ENCODE results near the gene MCL1. TPM values are rescaled to one million over a fixed set of nuclear protein-coding genes. Genes with fewer than 3 reads are reported as not detected.
A peak's percentile ranks its signal among the peaks of the same experiment; 100 is the strongest.

MCL1 gene
- total RNA-seq, 4 donors from 2014 or later: 212 to 353 (median 317) TPM

GRCh38 chr1:150536836-150537731 lies 42.3 kb downstream of the MCL1 start:
- Histone ChIP-seq H3K9me3 (no peaks in the 10 kb centered on the region), H3K36me3 (no peaks in the 10 kb centered on the region), H3K4me1 (peaks cover 0 to 56% (median 5%) of the 10 kb centered on the region in 3 donors), H3K27ac (peak overlapping the region; percentile 4 to 84 (median 66)), H3K27me3 (no peaks in the 10 kb centered on the region), H3K4me3 (no peak overlapping the region)
- WGBS, 2 donors (ENCODE audit: low coverage in 1 of 2): 80 to 93% methylated on average over 1 to 2 of the region's 12 CpGs
- no peak for ATAC-seq
- TF ChIP-seq POLR2AphosphoS5 (IDR thresholded peaks at IDR 0.05): no peak
- TF ChIP-seq POLR2A (IDR thresholded peaks at IDR 0.05): no peak
- TF ChIP-seq EP300 (IDR thresholded peaks at IDR 0.05): no peak
- no peak for TF ChIP-seq CTCF (IDR thresholded peaks at IDR 0.05)

GRCh38 chr1:150535511-150536287 lies 43.7 kb downstream of the MCL1 start:
- no peak for ATAC-seq
- Histone ChIP-seq H3K4me3 (no peak overlapping the region), H3K36me3 (no peaks in the 10 kb centered on the region), H3K27me3 (no peaks in the 10 kb centered on the region), H3K9me3 (no peaks in the 10 kb centered on the region), H3K27ac (peak overlapping the region in 3 of 4 donors; percentile 46 to 84 (median 81)), H3K4me1 (peaks cover 0 to 61% (median 5%) of the 10 kb centered on the region in 3 donors)
- TF ChIP-seq POLR2AphosphoS5 (IDR thresholded peaks at IDR 0.05) (peak; percentile 24), EP300 (IDR thresholded peaks at IDR 0.05) (no peak)
- 70% methylated on average over 5 of the region's 14 CpGs; no CpG with 5 or more reads in 1 of the 2 donors for WGBS, 2 donors (ENCODE audit: low coverage in 1 of 2)

GRCh38 chr1:150534002-150534401 lies 45.4 kb downstream of the MCL1 start:
- no peaks in the 10 kb centered on the region for H3K36me3 ChIP-seq
- peaks cover 0 to 65% (median 9%) of the 10 kb centered on the region in 3 donors for H3K4me1 ChIP-seq
- H3K27ac ChIP-seq: peak overlapping the region in 3 of 4 donors; percentile 81 to 85 (median 84)
- ATAC-seq: no peak
- H3K27me3 ChIP-seq: no peaks in the 10 kb centered on the region
- no peak overlapping the region for H3K4me3 ChIP-seq
- TF ChIP-seq POLR2AphosphoS5 (IDR thresholded peaks at IDR 0.05) (no peak), POLR2A (IDR thresholded peaks at IDR 0.05) (no peak), CTCF (IDR thresholded peaks at IDR 0.05) (no peak), EP300 (IDR thresholded peaks at IDR 0.05) (no peak)
- H3K9me3 ChIP-seq: no peaks in the 10 kb centered on the region
- WGBS, 2 donors (ENCODE audit: low coverage in 1 of 2): 93% methylated on average over 2 of the region's 6 CpGs

GRCh38 chr1:150532860-150533259 lies 46.5 kb downstream of the MCL1 start:
- TF ChIP-seq CTCF (IDR thresholded peaks at IDR 0.05) (peak in 1 of 4 experiments; percentile 6), EP300 (IDR thresholded peaks at IDR 0.05) (no peak)
- Histone ChIP-seq H3K4me3 (no peak overlapping the region), H3K9me3 (no peaks in the 10 kb centered on the region), H3K27me3 (no peaks in the 10 kb centered on the region), H3K27ac (peak overlapping the region; percentile 62 to 85 (median 82)), H3K4me1 (peaks cover 0 to 62% (median 9%) of the 10 kb centered on the region in 3 donors), H3K36me3 (no peaks in the 10 kb centered on the region)
- ATAC-seq: no peak
- 13 to 23% methylated on average over 3 to 4 of the region's 5 CpGs for WGBS, 2 donors (ENCODE audit: low coverage in 1 of 2)

- no peaks in the 10 kb centered on the region for H3K27me3 ChIP-seq
- no peak overlapping the region for H3K4me3 ChIP-seq
- WGBS, 2 donors (ENCODE audit: low coverage in 1 of 2): 92 to 93% methylated on average over 8 to 13 of the region's 14 CpGs
- peak overlapping the region in 1 of 4 donors; percentile 84 for H3K27ac ChIP-seq
- H3K4me1 ChIP-seq: peaks cover 0 to 48% (median 9%) of the 10 kb centered on the region in 3 donors
- H3K9me3 ChIP-seq: no peaks in the 10 kb centered on the region
- TF ChIP-seq POLR2A (IDR thresholded peaks at IDR 0.05): no peak
- TF ChIP-seq CTCF (IDR thresholded peaks at IDR 0.05): no peak
- TF ChIP-seq EP300 (IDR thresholded peaks at IDR 0.05): no peak
- TF ChIP-seq POLR2AphosphoS5 (IDR thresholded peaks at IDR 0.05): no peak
- no peaks in the 10 kb centered on the region for H3K36me3 ChIP-seq
- no peak for ATAC-seq
These were observed 48.8 kb downstream of the MCL1 start for GRCh38 chr1:150530491-150531159.

Data from gastroesophageal sphincter (tissue), 4 donors.